NT2/D1 (cell line): ENCODE measurements around the gene SAMD14.

ENCODE experiments used
- DNase-seq: peaks from one replicate; pipeline ENCODE4 v3.0.0-alpha.2; 2011; ENCODE audit warnings: low read depth, low spot score
- H3K27me3 ChIP-seq: 2 replicates; pipeline ENCODE4 v1.6.0; 2011; ENCODE audit warnings: mild to moderate bottlenecking; ENCODE audit not compliant: insufficient read length, insufficient read depth
- H3K36me3 ChIP-seq: 2 replicates; pipeline ENCODE4 v1.6.1; 2011; ENCODE audit warnings: mild to moderate bottlenecking, low read length, mixed read lengths; ENCODE audit not compliant: insufficient read depth, insufficient read length
- H3K4me1 ChIP-seq: 2 replicates; pipeline ENCODE4 v1.5.1; 2011; ENCODE audit not compliant: insufficient read depth, insufficient read length
- H3K4me3 ChIP-seq: 2 replicates; pipeline ENCODE4 v1.5.1; 2011; ENCODE audit warnings: low read depth; ENCODE audit not compliant: insufficient read length
- H3K9ac ChIP-seq: 2 replicates; pipeline ENCODE4 v1.6.0; 2011; ENCODE audit warnings: low read depth; ENCODE audit not compliant: insufficient read length
- H3K9me3 ChIP-seq: 2 replicates; pipeline ENCODE4 v1.5.1; 2011; ENCODE audit warnings: mild to moderate bottlenecking, low read length; ENCODE audit not compliant: insufficient read depth
- SUZ12 ChIP-seq: IDR thresholded peaks from 2 replicates; pipeline ENCODE4 v1.6.1; 2011; ENCODE audit not compliant: insufficient read length, insufficient read depth; ENCODE audit errors: extremely low read depth
- YY1 ChIP-seq: IDR thresholded peaks from 2 replicates; pipeline ENCODE4 v1.6.1; 2011; ENCODE audit not compliant: insufficient read length, insufficient read depth
- ZNF274 ChIP-seq: IDR thresholded peaks from 2 replicates; pipeline ENCODE4 v1.6.1; 2011; ENCODE audit warnings: mild to moderate bottlenecking, low read depth, low read length

Gene SAMD14

DNA sequence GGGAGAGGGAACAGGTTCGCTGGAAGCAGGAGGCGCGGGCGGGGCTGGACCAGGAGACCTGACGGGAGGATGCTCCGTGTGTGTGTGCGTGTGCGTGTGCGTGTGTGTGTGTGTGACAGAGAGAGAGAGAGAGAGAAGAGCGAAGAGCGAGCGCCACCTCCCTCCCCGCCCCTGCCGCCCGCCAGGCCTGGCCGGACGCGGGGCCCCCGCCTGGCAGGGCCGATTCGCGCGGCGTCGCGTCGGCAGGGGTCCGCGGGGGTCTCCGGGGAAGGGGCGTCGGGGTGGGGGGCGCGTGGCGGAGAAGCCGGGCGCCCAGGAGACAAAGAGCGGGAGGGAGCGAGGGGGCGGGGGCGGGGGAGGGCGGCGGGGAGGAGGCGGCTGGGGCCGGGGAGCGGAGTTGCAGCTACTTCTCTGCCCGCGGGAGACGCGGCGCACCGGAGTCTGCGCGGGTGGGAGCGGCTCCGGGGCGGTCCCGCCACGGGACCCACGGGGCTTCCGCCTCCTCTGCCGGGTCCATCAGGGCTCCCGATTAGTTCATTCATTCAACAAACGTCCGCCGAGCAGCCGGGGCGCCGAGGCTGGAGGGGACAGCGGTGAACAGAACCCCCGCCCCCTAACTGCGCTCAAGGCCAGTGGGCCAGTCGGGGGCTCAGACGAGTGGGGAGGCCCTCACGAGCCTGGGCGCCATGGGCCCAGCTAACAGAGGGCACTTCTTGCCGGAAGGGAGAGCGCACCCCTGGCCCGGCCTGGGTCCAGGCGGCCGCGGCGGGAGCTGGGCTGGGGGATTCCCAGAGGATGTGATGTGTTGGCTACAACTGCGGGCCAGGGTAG lies at the start of gene SAMD14:
TSS of gene SAMD14 (minus strand) at position 433 of the 831 bp plus-strand sequence. CDS start 5,201 bp downstream, outside the sequence.
- Histone ChIP-seq H3K4me1 (peaks cover 43% of the 10 kb centered on the region), H3K36me3 (peaks cover 18% of the 10 kb centered on the region), H3K4me3 (peak within 1 kb of the TSS; percentile 55), H3K9ac (peak within 1 kb of the TSS; percentile 82), H3K9me3 (no peaks in the 10 kb centered on the region), H3K27me3 (peaks cover 16% of the 10 kb centered on the region)
- DNase-seq: no peak
- no peak for TF ChIP-seq SUZ12
- no peak for TF ChIP-seq YY1
- TF ChIP-seq ZNF274: no peak

DNA sequence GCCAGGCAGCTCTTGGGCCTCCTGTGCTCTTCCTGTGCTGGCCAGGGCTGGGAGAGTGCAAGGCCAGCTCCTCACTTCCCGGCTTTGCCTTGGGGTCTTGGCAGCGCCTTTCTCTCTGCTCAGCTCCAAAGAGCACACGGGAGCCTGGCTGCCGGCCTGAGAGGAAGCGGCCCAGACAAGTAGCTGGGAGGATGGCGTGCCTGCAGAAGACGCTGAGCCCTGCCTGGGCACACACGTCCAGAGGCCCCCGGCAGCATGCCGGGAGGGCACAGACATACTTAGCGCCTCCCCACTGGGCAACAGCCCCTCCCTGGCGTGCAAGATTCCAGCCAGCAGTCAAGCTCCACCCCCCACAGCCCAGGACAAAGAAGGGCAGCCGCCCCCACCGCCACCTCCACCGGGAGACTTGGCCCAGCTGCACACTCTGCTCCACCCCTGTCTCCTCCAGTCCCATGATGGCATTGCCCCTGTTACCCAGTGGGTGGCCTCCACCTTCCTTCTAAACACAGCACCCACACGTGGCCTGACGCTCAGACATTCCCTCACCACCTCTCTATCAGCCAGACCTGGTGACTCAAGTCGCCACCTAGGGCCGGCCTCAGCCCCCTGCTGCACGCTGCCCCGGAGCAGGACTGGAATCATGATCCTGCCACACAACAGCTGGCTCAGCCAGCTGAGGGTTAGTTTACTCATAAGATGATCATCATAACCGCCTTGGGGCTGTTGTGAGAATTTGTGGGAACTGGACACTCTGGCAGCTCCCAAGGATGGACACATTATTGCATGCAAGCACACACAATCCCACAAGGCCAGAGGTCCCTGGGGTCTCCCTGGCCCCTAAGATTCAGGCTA lies 48.2 kb upstream of the SAMD14 start:
- Histone ChIP-seq H3K9me3 (no peaks in the 10 kb centered on the region), H3K4me1 (peaks cover 21% of the 10 kb centered on the region), H3K27me3 (no peaks in the 10 kb centered on the region), H3K9ac (peak overlapping the region; percentile 79), H3K4me3 (peak overlapping the region; percentile 16), H3K36me3 (peaks cover 6% of the 10 kb centered on the region)
- TF ChIP-seq SUZ12: no peak
- no peak for TF ChIP-seq YY1
- TF ChIP-seq ZNF274: no peak
- peak; percentile 23 for DNase-seq

DNA sequence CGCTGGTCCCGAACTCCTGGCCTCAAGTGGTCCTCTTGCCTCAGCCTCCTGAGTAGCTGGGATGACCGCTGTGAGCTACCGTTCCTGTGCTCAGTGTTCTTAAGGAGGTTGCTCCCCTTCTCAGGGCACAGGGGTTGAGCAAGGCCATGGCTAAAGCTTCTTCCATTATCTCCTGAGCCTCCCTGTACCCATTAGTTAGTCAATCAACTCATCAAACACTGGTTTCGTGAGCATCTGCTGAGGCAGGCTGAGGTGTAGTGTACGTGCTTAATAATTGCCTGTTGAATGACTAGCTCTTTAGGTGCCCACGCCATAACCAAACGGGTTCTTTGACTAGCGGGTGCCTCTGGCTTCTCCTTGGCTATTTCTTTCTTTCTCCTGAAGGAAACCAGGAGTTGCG lies 47.5 kb upstream of the SAMD14 start:
- TF ChIP-seq SUZ12 (no peak), ZNF274 (no peak), YY1 (no peak)
- H3K27me3 ChIP-seq: no peaks in the 10 kb centered on the region
- H3K4me3 ChIP-seq: no peak overlapping the region
- H3K4me1 ChIP-seq: peaks cover 21% of the 10 kb centered on the region
- H3K9ac ChIP-seq: peak overlapping the region; percentile 79
- DNase-seq: no peak
- H3K36me3 ChIP-seq: peaks cover 2% of the 10 kb centered on the region
- H3K9me3 ChIP-seq: no peaks in the 10 kb centered on the region

DNA sequence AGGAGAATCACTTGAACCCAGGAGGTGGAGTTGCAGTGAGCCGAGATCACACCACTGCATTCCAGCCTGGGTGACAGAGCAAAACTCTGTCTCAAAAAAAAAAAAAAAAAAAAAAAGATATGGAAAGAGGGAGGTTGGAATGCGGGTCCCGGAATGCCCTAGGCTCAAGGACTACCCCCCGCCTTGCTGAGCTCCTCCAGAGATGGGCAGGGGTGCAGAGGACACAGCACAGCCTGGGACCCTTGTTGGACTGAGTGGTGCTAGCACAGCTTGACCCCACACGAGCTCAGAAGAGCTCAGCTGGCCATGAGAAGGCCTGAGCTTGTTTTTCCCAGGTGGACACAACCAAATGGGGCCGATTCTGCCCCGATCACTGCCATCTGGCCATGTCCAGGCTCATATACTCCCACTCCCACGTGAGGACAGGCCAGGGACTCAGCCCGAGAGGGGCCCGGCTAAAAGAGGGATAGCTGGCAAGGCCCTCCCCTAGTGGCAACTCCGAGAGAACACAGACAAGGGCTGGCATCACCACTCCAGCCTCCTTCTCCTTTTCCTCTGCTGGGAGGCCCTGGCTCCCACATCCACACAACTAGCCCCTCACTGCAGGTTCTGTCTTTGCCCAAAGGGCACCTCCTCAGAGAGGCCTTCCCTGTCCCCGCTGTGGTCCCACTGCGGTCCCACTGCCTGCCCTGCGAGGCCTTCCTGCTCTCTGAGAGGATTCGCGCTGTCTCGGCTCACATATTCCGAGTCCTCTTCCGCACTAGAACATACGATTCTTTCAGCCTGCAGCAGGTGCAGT lies 46.8 kb upstream of the SAMD14 start:
- TF ChIP-seq YY1 (no peak), ZNF274 (no peak), SUZ12 (no peak)
- peak overlapping the region; percentile 29 for H3K9ac ChIP-seq
- no peaks in the 10 kb centered on the region for H3K9me3 ChIP-seq
- H3K4me1 ChIP-seq: peaks cover 21% of the 10 kb centered on the region
- no peaks in the 10 kb centered on the region for H3K27me3 ChIP-seq
- DNase-seq: no peak
- no peak overlapping the region for H3K4me3 ChIP-seq
- H3K36me3 ChIP-seq: peaks cover 2% of the 10 kb centered on the region

DNA sequence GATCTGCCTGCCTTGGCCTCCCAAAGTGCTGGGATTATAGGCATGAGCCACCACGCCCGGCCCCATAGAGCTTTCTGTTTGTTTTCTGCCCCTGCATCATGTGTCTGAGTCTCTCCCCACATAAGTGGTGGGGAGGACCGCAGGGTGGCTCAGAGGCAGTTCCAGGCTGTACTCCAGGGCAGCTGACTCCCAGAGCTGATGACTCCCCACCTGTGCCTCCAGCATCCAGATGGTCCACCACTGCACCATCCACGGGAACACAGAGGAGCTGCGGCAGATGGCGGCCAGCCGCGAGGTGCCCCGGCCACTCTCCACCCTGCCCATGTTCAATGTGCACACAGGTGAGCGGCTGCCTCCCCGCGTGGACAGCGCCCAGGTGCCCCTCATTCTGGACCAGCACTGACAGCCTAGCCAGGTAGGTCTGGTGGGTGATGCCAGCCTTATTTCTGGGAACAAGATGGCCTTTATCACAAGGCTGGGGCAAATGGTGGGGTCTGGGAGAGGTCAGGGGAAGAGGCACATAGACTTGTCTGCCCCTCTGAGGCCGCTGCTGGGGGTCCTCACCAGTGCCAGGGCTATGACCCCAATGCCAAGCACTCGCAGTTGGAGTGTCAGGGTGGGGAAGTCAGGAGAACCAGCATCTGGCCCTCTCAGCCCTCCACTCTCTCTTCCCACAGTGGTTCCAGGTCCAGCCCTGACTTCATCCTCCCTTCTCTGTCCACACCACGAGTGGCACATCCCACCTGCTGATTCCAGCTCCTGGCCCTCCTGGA lies 45.3 kb upstream of the SAMD14 start:
- Histone ChIP-seq H3K9me3 (no peaks in the 10 kb centered on the region), H3K4me1 (peaks cover 16% of the 10 kb centered on the region), H3K27me3 (no peaks in the 10 kb centered on the region), H3K9ac (no peak overlapping the region), H3K36me3 (no peaks in the 10 kb centered on the region), H3K4me3 (no peak overlapping the region)
- DNase-seq: no peak
- TF ChIP-seq YY1: no peak
- TF ChIP-seq SUZ12: no peak
- no peak for TF ChIP-seq ZNF274

DNA sequence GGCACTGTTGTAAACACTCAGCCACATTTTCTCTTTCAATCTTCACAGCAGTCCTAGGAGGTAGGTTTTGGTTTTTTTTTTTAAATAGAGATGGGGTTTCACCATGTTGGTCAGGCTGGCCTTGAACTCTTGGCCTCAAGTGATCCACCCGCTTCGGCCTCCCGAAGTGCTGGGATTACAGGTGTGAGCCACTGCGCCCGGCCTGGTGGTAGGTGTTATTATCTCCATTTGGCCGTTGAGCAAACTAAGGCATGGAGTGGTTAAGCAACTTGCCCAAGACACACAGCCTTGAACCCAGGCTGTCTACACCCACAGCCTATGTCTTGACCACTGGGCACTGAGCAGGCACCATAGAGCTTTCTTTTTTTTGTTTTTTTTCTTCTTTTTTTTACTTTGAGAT lies 44.5 kb upstream of the SAMD14 start:
- Histone ChIP-seq H3K9me3 (no peaks in the 10 kb centered on the region), H3K4me3 (no peak overlapping the region), H3K4me1 (peaks cover 16% of the 10 kb centered on the region), H3K36me3 (no peaks in the 10 kb centered on the region), H3K9ac (no peak overlapping the region), H3K27me3 (no peaks in the 10 kb centered on the region)
- no peak for DNase-seq
- TF ChIP-seq YY1 (no peak), ZNF274 (no peak), SUZ12 (no peak)
